Stimulated activated CD8-positive, alpha-beta memory T cell treated with anti-CD3 and anti-CD28 coated beads, Interleukin-7, amount 100 ng/mL, for 4 hours (primary cell): Measurements from ENCODE around the gene NCOA6.
A peak's percentile ranks its signal among the peaks of the same experiment; 100 is the strongest.

Experiments
- DNase-seq, 2 donors: peaks; one replicate each; pipeline ENCODE4 v3.0.0-alpha.2; 2020; ENCODE audit warnings: low read depth in 2 of 2

The NCOA6 gene

DNA sequence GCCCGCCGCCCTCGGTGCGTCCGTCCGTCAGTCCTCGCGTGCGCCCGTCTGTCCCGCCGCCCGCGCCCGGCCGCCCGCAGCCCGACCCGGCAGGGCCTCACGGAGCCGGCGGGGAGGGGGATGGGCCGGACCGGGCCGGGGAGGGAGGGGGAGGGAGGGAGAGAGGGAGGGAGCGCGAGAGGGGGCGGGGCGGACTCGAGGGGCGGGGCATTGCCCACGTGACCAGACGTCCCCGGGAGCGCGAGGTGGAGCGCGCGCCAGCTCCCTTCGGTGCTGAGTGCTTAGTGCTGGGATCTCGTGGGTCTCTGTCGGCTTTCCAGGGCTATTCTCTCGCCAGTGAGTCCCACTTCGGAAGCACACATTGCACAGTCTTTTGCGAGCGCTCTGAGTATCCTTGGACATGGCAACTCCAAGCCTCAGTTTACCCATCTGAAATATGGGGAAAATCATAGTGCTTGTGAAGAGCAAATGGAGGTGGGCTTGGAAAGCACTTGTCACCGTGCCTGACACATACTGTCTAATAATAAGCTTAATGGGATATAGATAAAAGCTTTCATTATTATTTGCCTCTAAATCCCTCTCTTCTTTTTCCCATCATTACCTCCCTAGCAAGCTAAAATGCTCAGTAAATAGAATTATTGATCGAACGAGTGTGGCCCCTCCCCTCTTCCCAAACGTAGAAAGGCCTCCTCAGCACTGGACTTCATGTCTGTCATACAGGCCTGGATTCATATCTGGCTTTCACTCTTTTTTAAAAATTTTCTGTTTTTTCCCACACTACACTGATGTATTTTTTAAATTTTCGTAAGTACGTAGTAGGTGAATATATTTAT is at the start of gene NCOA6:
Gene NCOA6 (minus strand): TSS at position 122 of the 833 bp plus-strand sequence. CDS start 43,296 bp downstream, outside the sequence.
- peak; percentile 72 to 83 for DNase-seq

DNA sequence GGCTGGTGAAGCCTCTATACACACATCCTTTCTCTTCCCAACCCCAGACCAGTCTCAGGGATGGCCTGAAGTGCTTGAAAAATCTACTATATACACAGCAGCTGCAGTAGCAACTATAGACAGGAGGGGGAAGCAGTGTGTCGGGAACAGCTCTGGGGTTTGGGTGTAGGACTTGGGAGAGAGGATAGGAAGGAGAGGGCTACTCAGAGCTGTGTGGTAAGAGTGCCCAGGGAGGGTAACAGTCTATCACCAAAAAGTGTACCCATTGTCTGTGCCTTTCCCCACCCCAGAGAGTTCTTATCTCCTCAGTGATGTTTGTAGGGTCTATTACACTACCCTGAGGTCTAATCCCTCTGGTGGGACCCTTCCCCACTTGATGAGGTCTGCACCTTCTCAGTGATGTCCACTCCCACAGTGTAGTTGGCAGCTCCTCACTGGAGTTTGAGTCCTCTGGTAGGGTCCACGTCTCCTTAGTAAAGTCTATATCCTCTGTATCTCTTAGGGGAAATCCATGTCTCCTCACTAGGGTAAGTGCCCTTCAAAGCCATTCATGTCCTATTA is 48.7 kb upstream of the NCOA6 start:
- peak in 1 of 2 donors; percentile 17 for DNase-seq

DNA sequence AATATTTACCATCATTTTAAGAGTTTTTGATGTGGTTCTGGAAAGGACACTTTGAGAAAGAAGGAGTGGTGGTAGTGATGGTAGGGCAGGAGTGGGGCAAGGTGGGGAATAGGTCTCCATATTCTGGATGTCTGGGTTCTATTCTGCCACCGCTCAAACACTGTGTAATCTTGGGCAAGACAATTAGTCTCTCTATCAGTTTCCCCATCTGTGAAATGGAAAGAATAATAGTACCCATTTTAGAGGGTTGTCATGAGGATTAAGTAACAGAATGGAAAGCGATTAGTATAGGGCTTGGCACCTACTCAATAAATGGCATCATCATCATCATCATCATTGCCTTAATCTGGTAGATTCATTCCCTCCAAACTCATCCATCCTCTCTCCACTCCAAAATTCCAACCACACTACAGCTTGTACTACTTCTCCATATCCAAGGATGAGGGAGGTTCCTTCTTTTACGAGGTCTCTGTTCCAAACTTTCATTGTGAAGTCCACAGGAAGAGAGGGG is 48.2 kb upstream of the NCOA6 start:
- no peak for DNase-seq

DNA sequence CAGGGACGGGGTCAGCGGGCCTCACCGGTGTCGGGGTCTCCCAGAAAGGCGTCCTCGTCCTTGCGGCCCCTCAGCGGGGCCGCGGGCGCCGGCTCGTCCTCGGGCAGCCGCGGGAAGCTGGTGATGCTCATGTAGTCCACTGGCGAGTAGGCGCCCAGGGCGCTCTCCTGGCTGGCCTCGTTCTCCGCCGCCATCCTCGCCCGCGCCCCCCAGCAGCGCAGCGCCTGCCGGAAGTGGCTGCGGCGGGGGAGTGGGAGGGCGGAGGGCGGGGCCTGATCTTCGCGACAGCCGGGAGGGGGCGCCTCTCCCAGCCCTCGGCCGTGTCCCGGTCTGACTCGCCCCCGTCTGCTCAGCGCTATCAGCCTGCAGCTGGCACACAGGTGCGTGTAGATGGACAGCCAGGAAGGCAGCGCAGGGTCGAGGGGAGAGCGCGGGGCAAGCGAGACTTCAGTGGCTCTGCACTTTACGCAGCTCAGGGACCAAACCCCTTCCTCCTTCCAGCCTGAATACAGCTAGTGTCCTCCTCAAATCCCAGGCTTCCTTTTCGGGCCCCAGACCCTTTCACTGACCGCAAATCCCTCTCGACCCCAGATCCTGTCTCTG is 47.3 kb upstream of the NCOA6 start, which contains the start of gene GGT7:
Gene GGT7 (minus strand): TSS at position 235 of the 603 bp plus-strand sequence. CDS start 41 bp downstream, at position 194.
- peak; percentile 71 to 84 for DNase-seq

DNA sequence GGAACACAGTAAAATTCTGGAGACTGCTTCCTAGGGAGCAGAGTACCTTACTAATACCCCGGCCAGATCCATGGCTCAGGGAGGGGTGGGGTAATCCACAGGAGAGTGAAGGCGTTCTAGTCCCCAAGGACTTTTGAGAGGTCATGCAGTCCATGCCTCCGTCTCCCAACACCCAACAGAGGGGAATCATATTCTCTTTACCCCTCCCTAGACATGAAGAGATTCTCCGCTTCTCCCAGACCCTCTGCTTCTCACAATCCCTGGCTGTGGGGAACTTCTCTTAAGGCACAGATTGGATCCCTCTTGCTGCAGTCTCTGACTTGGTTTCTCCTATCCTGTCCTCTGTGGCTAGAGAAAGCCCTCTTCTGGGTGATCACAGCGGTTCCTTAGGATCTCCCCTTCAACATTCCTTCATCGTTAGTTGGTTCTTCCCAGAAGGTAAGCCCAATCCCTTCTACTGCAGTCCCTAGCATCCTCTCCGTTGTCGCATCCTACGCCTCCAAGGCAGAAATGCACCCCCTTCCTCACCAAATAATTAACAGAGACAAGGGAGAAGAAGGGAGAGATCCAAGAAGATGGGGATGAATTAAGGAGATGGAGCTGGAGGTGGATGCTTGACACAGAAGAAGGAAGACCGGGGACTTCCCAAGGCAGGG is 46.6 kb upstream of the NCOA6 start:
- DNase-seq, result no peak

DNA sequence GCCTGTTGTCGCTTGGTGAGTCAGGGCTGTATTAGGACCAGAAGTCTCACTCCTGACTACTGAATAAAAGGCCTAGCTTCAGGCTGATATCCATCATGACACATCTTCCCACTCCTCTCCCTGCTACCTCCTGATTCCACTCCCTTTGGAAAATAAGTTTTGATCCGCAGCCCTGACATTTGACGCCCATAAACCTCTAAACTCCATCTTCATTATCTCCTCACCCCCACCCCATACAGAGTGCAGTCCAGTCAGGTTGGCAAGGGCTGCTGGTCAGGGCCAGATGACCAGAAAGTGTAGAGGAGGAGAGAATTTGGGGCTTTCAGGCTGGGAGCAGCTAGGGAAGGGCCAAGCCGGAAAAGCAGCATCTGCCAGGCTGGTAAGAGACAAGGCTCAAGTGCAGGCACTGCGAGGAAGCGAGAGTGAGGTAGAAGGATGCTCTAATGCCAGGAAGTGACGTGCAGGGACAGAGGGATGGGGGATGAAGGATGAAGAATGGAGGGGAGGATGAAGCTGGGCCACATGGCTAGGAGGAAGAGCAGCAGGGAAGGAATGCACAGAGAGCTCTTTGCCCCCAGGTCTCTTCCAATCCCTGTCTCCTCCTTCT is 46.0 kb upstream of the NCOA6 start:
- DNase-seq, result no peak

DNA sequence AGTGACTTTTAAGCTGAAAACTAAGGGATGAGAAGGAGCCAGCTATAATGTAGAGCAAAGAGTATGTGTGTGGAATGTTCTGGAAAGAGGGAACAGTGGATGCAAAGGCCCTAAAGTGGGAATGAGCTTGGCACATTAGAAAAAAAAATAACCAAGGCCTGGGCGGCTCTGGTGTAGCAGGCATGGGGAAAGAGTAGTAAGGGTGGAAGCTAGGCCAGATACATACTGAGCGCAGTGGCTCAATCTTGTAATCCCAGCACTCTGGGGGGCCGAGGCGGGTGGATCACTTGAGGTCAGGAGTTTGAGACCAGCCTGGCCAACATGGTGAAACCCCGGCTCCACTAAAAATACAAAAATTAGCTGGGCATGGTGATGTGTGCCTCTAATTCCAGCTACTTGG is 38.8 kb upstream of the NCOA6 start:
- no peak for DNase-seq

DNA sequence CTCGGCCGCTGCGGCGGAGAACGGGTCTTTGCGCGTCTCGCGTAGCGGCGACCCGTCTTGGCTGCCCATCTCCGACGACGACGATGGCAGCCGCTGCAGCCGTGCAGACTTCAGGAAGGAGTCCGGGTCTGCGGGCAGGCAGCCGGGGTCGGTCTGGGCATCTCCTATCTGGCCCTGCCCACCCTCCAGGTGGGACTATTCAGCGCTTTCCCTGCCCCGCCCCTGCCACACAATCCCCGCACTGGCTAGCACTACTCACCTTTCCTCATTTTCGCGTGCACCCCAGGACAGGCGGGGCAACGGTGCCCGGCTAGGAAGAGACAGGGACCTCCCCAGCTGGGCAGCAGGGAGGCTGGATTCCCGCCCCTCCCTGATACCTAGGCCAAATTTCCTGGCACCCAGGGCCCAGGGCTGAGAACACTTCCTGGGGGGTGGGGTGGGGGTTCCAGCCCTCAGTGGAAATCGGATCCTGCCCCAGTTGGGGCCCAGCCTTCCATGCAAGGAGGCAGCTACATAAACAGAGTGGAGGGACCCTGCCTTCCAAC is 38.0 kb upstream of the NCOA6 start:
- DNase-seq, result no peak

DNA sequence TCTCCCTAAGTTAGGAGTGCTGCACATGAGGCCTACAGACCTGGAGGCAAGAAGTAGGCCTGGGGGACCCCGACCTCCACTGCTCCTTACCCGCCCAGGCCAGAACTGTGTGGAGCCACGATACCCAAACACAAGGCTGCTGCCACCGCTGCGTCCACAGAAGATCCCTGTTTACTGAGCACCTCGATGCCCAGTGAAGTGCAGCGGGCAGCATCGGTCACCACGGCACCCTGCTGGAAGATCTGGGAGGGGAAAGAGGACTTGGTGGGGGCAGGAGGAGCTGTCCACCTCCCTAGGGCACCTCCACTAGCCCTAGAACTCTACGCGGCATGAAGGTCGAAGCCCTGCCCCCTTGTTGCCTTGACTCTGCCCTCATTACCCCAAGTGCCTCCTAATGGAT is 37.3 kb upstream of the NCOA6 start:
- DNase-seq, result no peak

DNA sequence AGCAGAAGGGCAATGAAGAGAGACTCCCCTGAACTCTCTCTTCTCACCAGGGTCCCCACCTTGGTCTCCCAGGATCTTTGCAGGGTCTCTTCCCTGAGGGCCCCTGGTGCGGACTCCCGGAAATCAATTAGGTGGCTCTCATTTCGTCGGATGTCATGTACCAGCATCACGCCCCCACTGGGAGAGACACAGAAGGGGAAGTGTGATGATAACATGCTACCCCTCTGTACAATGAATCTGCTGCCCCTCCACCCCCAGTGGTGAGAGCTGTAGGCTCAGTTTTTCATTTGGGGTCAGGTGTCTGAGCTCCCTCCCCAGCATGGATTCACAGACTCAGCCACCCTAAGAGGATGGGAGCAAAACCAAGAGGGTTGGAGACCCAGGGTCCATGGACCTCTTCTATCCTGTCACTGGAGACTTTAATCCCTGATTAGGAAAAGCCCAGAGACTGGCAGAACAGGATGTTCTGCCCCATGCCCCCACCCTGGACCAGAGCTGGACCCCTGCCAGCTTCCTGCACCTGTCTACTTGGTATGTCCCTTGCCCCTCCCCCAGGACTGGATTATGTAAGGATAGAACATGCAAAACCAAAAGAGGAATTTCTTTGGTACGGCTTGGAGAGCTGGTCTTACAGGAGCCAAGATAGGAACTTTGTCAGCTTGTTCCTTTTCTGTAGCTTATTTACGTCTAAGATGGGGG is 36.1 kb upstream of the NCOA6 start:
- no peak for DNase-seq

DNA sequence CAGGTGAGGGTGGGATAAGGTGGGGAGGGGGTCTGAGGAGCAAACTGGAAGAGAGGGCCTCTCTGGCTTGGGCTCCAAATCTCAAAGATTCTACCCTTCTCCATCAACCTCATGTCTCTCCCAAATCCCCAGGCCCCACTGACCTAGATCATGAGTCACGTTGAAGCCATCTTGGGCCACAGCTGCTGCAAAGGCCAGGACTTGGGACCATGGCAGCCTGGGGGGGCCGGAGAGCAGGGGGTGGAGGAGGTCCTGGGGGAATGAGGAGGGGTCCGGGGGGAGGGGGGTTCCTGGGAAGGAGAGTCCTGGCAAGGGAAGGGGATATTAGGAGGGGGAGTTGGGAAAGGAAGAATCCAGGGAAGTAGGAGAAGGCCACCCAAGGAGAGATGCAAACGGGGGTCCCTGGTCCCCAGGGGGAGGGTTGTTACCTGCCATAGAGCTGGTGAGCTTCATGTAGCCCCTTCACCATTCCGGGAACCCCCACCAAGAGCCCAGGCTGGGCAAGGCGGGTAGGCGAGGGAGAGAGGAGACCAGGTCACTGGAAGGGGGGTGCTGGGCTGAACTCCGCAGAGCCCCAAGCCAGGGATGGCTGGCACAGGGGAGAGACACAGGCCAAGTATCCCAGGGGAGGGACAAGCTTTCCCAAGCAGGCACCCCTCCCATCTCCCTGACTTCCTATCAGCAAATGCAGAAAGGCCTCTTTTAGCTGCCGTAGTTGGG is 34.5 kb upstream of the NCOA6 start:
- DNase-seq, result no peak

DNA sequence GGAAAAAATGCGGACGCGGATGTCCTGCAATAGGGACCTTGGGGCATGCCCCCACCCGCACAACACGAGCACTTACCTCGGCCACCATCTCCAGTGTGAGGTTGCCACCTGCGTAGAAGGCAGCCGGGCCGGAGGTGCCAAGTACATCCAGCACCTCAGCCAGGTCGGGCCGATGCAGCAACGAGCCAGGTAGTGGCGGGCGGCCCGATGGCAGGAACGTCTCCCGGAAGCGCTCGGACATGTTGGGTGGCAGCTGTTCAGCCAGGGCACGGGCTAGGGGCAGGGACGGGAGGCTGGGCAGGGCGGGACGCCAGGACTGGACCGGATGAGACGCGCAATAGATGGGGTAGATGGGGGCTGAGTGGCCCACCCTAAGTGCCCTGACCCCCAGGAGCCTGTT is 33.9 kb upstream of the NCOA6 start:
- DNase-seq, result no peak

DNA sequence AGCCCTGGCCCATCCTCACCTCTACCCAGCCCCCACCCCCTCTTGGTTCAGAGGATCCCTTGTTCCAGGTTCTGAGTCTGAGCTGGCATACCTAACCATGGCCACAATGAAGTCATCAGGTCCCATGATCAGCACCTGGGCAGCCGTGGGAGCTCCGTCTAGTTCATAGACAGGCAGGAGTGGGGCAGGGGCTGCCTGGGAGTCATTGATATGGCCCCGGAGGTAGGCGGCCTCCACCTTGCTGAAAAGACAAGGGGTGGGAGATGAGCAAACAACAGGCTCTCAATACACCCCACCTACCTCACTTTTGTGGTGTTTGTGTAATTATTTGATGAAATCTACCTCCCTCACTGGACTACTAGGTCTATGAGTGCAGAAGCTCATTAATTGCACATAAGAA is 26.8 kb upstream of the NCOA6 start:
- no peak for DNase-seq

DNA sequence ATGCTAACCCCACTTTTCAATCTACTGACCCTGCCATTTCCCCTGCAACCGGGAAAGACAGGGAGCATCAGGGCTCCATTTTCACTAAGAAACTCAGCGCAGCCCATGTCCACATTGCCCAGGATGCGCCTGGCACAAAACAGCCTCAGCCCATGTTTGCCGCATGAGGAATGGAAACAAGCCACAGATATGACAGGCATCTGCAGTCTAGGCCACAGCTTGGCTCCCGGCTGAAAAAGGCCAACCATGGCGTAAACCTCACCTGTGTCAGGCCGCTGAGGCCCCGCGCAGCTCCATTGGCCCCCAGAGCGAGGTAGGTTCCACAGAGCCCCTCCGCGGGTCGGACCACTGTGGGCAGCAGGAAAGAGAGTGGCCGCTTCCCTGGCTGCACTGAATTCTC is 25.5 kb upstream of the NCOA6 start:
- DNase-seq, result no peak

DNA sequence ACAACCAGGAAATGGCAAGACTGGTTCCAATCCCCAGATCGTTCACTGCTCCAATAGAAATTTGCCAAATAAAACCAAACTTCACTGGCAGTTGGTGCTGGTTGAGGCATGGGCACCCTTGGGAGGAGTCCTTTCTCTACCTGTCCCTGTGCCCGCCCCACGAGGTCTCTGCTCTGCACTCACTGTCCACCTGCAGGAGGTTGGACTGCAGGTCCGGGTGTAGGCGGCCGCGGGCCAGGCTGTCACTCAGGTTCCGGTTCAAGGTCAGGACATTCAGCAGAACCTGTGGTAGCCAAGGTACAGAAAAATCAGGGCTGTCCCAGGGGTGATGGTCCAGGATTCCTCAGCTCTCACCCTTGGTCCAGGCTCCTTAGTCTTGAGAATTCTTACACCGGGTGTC is 24.3 kb upstream of the NCOA6 start:
- DNase-seq, result no peak

DNA sequence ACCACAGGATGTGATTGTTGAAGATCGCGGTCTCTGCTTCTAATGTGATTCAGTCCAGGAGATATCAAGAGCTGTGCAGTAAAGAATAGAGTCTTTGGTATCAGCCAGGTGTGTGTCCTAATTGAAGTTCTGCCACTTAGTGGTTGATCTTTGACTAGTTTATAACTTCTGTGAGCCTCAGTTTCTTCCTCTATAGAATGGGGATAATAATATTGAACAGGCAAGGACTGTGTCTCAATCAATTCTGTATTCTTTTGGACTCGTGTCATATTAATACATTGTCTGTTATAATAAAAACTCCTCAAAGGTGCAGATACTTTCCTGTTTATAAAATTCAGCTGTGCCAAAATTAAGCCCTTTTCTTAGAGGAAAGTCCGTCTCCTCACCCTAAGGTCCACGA is 23.1 kb upstream of the NCOA6 start:
- DNase-seq, result no peak

DNA sequence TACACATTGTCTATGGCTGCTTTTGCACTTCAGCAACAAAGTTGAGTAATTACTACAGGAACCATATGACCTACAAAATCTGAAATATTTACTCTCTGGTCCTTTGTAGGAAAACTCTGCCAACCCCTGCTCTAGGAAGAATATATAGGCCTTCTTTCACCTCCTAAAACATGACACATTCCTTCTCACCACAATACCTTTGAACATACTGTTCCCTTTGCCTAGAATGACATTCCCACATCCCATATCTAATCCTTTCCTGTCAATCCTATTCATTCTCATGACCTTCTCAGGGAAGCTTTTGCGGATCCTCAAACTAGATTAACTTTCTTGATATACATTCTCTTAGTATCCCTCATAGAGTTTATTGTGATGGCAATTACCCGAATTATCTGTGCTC is 18.0 kb upstream of the NCOA6 start:
- no peak for DNase-seq

DNA sequence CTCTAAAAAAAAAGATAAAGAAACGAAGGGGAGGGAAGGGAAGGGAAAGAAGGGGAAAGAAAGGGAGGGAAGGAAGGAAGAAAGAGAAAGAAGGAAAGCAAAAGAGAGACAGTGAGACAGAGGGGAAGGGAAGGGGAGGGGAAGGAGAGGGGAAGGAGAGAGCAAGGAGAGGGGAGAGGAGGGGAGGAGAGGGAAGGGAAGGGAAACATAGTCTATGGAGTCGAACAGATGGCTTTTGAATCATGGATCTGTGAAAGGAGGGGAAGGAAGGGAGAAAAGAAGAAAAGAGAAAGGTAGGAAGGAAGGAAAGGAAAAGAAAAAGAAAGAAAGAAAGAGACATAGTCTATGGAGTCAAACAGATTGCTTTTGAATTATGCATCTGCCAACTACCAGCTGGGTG is 16.7 kb upstream of the NCOA6 start:
- DNase-seq, result no peak

DNA sequence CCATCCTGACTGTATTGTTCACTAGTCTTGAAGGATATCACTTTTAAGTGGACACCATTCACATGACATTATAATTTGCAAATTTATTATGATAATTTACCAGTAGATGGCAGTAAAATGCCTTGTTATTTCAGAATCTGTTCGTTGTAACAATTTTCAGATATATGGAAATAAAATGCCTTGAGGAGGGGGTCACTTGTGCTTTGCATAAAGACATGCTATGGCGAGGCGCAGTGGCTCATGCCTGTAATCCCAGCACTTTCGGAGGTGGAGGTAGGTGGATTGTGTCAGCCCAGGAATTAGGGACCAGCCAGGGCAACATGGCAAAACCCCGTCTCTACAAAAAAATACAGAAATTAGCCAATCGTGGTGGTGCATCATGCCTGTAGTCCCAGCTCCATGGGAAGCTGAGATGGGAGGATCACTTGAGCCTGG is 9.0 kb upstream of the NCOA6 start:
- DNase-seq, result no peak

DNA sequence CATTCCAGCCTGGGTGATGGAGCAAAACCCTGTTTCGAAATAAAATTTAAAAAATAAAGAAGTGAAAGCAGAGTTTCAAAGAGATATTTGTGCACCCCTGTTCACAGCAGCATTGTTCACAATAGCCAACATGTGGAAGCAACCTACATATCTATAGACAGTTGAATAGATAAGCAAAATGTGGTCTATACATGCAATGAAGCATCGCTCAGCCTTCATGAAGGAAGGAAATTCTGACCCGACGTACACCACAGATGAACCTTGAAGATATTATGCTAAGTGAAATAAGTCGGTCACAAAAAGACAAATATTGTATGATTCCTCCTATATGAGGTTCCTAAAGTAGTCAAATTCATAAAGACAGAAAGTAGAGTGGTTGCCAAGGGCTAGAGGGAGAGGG is 6.5 kb upstream of the NCOA6 start:
- no peak for DNase-seq
